Measurements from ENCODE around the gene TRAPPC6A. TPM values are rescaled to one million over a fixed set of nuclear protein-coding genes. Genes with fewer than 3 reads are reported as not detected.

The TRAPPC6A gene
- total RNA-seq, 1 donor from 2014 or later: 43.8 TPM

- peak; percentile 48 for DNase-seq (ENCODE audit: low spot score, unreplicated experiment)
- Mint-ChIP-seq H3K4me1 (ENCODE audit: low read depth) (peaks cover 5% of the 10 kb centered on the region), H3K9me3 (ENCODE audit: low read depth) (no peaks in the 10 kb centered on the region), H3K27ac (peak overlapping the region; percentile 84), H3K36me3 (ENCODE audit: insufficient read depth) (peaks cover 1% of the 10 kb centered on the region), H3K4me3 (ENCODE audit: low read depth) (peak overlapping the region; percentile 45), H3K27me3 (peaks cover 43% of the 10 kb centered on the region)
- no peak for TF ChIP-seq CTCF (IDR thresholded peaks at IDR 0.05; ENCODE audit: unreplicated experiment)
Observed at GRCh38 chr19:45153339-45154063, 24.5 kb downstream of the TRAPPC6A start.

GRCh38 chr19:45152504-45153338 is 25.3 kb downstream of the TRAPPC6A start:
- H3K4me3 Mint-ChIP-seq (ENCODE audit: low read depth): no peak overlapping the region
- H3K27ac Mint-ChIP-seq: no peak overlapping the region
- H3K9me3 Mint-ChIP-seq (ENCODE audit: low read depth): no peaks in the 10 kb centered on the region
- peaks cover 1% of the 10 kb centered on the region for H3K36me3 Mint-ChIP-seq (ENCODE audit: insufficient read depth)
- no peak for DNase-seq (ENCODE audit: low spot score, unreplicated experiment)
- peaks cover 5% of the 10 kb centered on the region for H3K4me1 Mint-ChIP-seq (ENCODE audit: low read depth)
- TF ChIP-seq CTCF (IDR thresholded peaks at IDR 0.05; ENCODE audit: unreplicated experiment): peak; percentile 15
- H3K27me3 Mint-ChIP-seq: peaks cover 36% of the 10 kb centered on the region

GRCh38 chr19:45151821-45152503 is 26.1 kb downstream of the TRAPPC6A start:
- H3K4me3 Mint-ChIP-seq (ENCODE audit: low read depth): no peak overlapping the region
- TF ChIP-seq CTCF (IDR thresholded peaks at IDR 0.05; ENCODE audit: unreplicated experiment): no peak
- no peak overlapping the region for H3K27ac Mint-ChIP-seq
- H3K4me1 Mint-ChIP-seq (ENCODE audit: low read depth): peaks cover 5% of the 10 kb centered on the region
- H3K9me3 Mint-ChIP-seq (ENCODE audit: low read depth): no peaks in the 10 kb centered on the region
- peaks cover 32% of the 10 kb centered on the region for H3K27me3 Mint-ChIP-seq
- peaks cover 1% of the 10 kb centered on the region for H3K36me3 Mint-ChIP-seq (ENCODE audit: insufficient read depth)
- no peak for DNase-seq (ENCODE audit: low spot score, unreplicated experiment)

GRCh38 chr19:45151320-45151719 is 26.7 kb downstream of the TRAPPC6A start:
- no peak for DNase-seq (ENCODE audit: low spot score, unreplicated experiment)
- no peaks in the 10 kb centered on the region for H3K9me3 Mint-ChIP-seq (ENCODE audit: low read depth)
- H3K4me1 Mint-ChIP-seq (ENCODE audit: low read depth): peaks cover 5% of the 10 kb centered on the region
- no peak for TF ChIP-seq CTCF (IDR thresholded peaks at IDR 0.05; ENCODE audit: unreplicated experiment)
- H3K27ac Mint-ChIP-seq: no peak overlapping the region
- peaks cover 29% of the 10 kb centered on the region for H3K27me3 Mint-ChIP-seq
- peaks cover 1% of the 10 kb centered on the region for H3K36me3 Mint-ChIP-seq (ENCODE audit: insufficient read depth)
- no peak overlapping the region for H3K4me3 Mint-ChIP-seq (ENCODE audit: low read depth)

GRCh38 chr19:45150751-45151281 is 27.2 kb downstream of the TRAPPC6A start:
- Mint-ChIP-seq H3K27me3 (peaks cover 27% of the 10 kb centered on the region), H3K27ac (no peak overlapping the region), H3K36me3 (ENCODE audit: insufficient read depth) (peaks cover 1% of the 10 kb centered on the region), H3K4me3 (ENCODE audit: low read depth) (no peak overlapping the region), H3K9me3 (ENCODE audit: low read depth) (no peaks in the 10 kb centered on the region), H3K4me1 (ENCODE audit: low read depth) (peaks cover 5% of the 10 kb centered on the region)
- DNase-seq (ENCODE audit: low spot score, unreplicated experiment): no peak
- TF ChIP-seq CTCF (IDR thresholded peaks at IDR 0.05; ENCODE audit: unreplicated experiment): no peak
